ENCODE data around the gene KHK.

KHK gene

GRCh38 chr2:27082773-27083409 is 3.7 kb upstream of the KHK start:
- DNase-seq = no peak

GRCh38 chr2:27083410-27084296 is 2.9 kb upstream of the KHK start:
- DNase-seq = no peak

- DNase-seq = no peak
Measured at GRCh38 chr2:27084297-27085061, 2.1 kb upstream of the KHK start.

GRCh38 chr2:27085062-27085672 is 1.4 kb upstream of the KHK start:
- no peak for DNase-seq

GRCh38 chr2:27085673-27086089 is 891 bp upstream of the KHK start:
- peak; percentile 60 for DNase-seq

GRCh38 chr2:27086090-27086723 is 365 bp upstream of the KHK start:
- peak; percentile 99 for DNase-seq

GRCh38 chr2:27087823-27088410 is 1.3 kb downstream of the KHK start:
- no peak for DNase-seq

- DNase-seq = no peak
Measured at GRCh38 chr2:27088634-27089033, 2.1 kb downstream of the KHK start.

GRCh38 chr2:27089111-27089954 is 2.8 kb downstream of the KHK start:
- no peak for DNase-seq

- DNase-seq = no peak
Measured at GRCh38 chr2:27091746-27092695, 5.4 kb downstream of the KHK start.

- no peak for DNase-seq
Measured at GRCh38 chr2:27092696-27093429, 6.3 kb downstream of the KHK start.

- no peak for DNase-seq
Measured at GRCh38 chr2:27093430-27094352, 7.1 kb downstream of the KHK start.

- no peak for DNase-seq
Measured at GRCh38 chr2:27094353-27094984, 7.9 kb downstream of the KHK start.

- DNase-seq = no peak
Measured at GRCh38 chr2:27095427-27095744, 8.8 kb downstream of the KHK start.

- DNase-seq = peak; percentile 67
Measured at GRCh38 chr2:27095745-27096651, 9.4 kb downstream of the KHK start.

GRCh38 chr2:27096748-27097297 is 10.3 kb downstream of the KHK start:
- DNase-seq = no peak
